IPS-20b (cell line): ENCODE results near the gene TP73.

Experiments used
- H3K27ac ChIP-seq: one replicate; pipeline ENCODE4 v1.5.1; 2013; ENCODE audit warnings: low read length
- H3K27me3 ChIP-seq: 2 replicates; pipeline ENCODE4 v1.6.1; 2013; ENCODE audit warnings: mild to moderate bottlenecking, low read length, inconsistent platforms; ENCODE audit not compliant: insufficient read depth
- H3K36me3 ChIP-seq: 2 replicates; pipeline ENCODE4 v1.6.1; 2013; ENCODE audit warnings: low read depth, mild to moderate bottlenecking, inconsistent platforms, low read length, moderate library complexity; ENCODE audit not compliant: insufficient read depth
- H3K4me1 ChIP-seq: 2 replicates; pipeline ENCODE4 v1.6.1; 2013; ENCODE audit warnings: mild to moderate bottlenecking, control low read depth, inconsistent platforms, low read length, moderate library complexity; ENCODE audit not compliant: insufficient read depth
- H3K4me3 ChIP-seq: 2 replicates; pipeline ENCODE4 v1.5.1; 2013; ENCODE audit warnings: mild to moderate bottlenecking, low read length, inconsistent platforms
- H3K9ac ChIP-seq: 2 replicates; pipeline ENCODE4 v1.6.1; 2013; ENCODE audit warnings: low read depth, mild to moderate bottlenecking, inconsistent platforms, low read length, moderate library complexity
- H3K9me3 ChIP-seq: 2 replicates; pipeline ENCODE4 v1.6.1; 2013; ENCODE audit warnings: mild to moderate bottlenecking, low read depth, low read length, inconsistent platforms; ENCODE audit not compliant: insufficient read depth

TP73 gene

GRCh38 chr1:3733883-3734589 is 81.7 kb downstream of the TP73 start:
- Histone ChIP-seq H3K27me3 (no peaks in the 10 kb centered on the region), H3K4me1 (no peaks in the 10 kb centered on the region), H3K9ac (no peak overlapping the region), H3K27ac (no peak overlapping the region), H3K9me3 (no peaks in the 10 kb centered on the region), H3K36me3 (peaks cover 35% of the 10 kb centered on the region), H3K4me3 (no peak overlapping the region)

- H3K36me3 ChIP-seq: peaks cover 41% of the 10 kb centered on the region
- H3K4me1 ChIP-seq: no peaks in the 10 kb centered on the region
- H3K27ac ChIP-seq: no peak overlapping the region
- H3K27me3 ChIP-seq: no peaks in the 10 kb centered on the region
- H3K9me3 ChIP-seq: no peaks in the 10 kb centered on the region
- H3K9ac ChIP-seq: no peak overlapping the region
- no peak overlapping the region for H3K4me3 ChIP-seq
Measured at GRCh38 chr1:3734602-3735001, 82.3 kb downstream of the TP73 start.

GRCh38 chr1:3735027-3735681 is 82.8 kb downstream of the TP73 start:
- Histone ChIP-seq H3K27ac (no peak overlapping the region), H3K4me3 (no peak overlapping the region), H3K36me3 (peaks cover 47% of the 10 kb centered on the region), H3K9me3 (no peaks in the 10 kb centered on the region), H3K4me1 (no peaks in the 10 kb centered on the region), H3K27me3 (no peaks in the 10 kb centered on the region), H3K9ac (no peak overlapping the region)

GRCh38 chr1:3735688-3736087 is 83.4 kb downstream of the TP73 start:
- no peak overlapping the region for H3K9ac ChIP-seq
- no peak overlapping the region for H3K27ac ChIP-seq
- no peaks in the 10 kb centered on the region for H3K27me3 ChIP-seq
- peaks cover 49% of the 10 kb centered on the region for H3K36me3 ChIP-seq
- H3K4me1 ChIP-seq: no peaks in the 10 kb centered on the region
- H3K9me3 ChIP-seq: no peaks in the 10 kb centered on the region
- H3K4me3 ChIP-seq: no peak overlapping the region

- Histone ChIP-seq H3K9ac (no peak overlapping the region), H3K27me3 (no peaks in the 10 kb centered on the region), H3K36me3 (peaks cover 49% of the 10 kb centered on the region), H3K4me3 (no peak overlapping the region), H3K27ac (no peak overlapping the region), H3K9me3 (no peaks in the 10 kb centered on the region), H3K4me1 (no peaks in the 10 kb centered on the region)
Measured at GRCh38 chr1:3736131-3736561, 83.8 kb downstream of the TP73 start.

- Histone ChIP-seq H3K27ac (no peak overlapping the region), H3K36me3 (peaks cover 54% of the 10 kb centered on the region), H3K9ac (no peak overlapping the region), H3K4me3 (no peak overlapping the region), H3K27me3 (no peaks in the 10 kb centered on the region), H3K4me1 (no peaks in the 10 kb centered on the region), H3K9me3 (no peaks in the 10 kb centered on the region)
Measured at GRCh38 chr1:3736708-3737107, 84.4 kb downstream of the TP73 start.

- Histone ChIP-seq H3K9ac (no peak overlapping the region), H3K9me3 (no peaks in the 10 kb centered on the region), H3K36me3 (peaks cover 72% of the 10 kb centered on the region)
Measured at GRCh38 chr1:3738943-3739342, 86.6 kb downstream of the TP73 start.

GRCh38 chr1:3740042-3740441 is 87.7 kb downstream of the TP73 start:
- Histone ChIP-seq H3K27ac (no peak overlapping the region), H3K36me3 (peaks cover 74% of the 10 kb centered on the region), H3K9ac (no peak overlapping the region), H3K9me3 (no peaks in the 10 kb centered on the region), H3K4me1 (no peaks in the 10 kb centered on the region; the same call in 1 of the 2 replicates), H3K4me3 (no peak overlapping the region), H3K27me3 (no peaks in the 10 kb centered on the region)

More at GRCh38 chr1:3738943-3739342, 86.6 kb downstream of the TP73 start:
- Histone ChIP-seq H3K4me3 (no peak overlapping the region), H3K27ac (no peak overlapping the region), H3K27me3 (no peaks in the 10 kb centered on the region), H3K4me1 (no peaks in the 10 kb centered on the region)

GRCh38 chr1:3740752-3741151 is 88.4 kb downstream of the TP73 start:
- H3K4me1 ChIP-seq: peaks cover 6% of the 10 kb centered on the region; the same call in 1 of the 2 replicates
- H3K9me3 ChIP-seq: no peaks in the 10 kb centered on the region
- peaks cover 75% of the 10 kb centered on the region for H3K36me3 ChIP-seq
- H3K27me3 ChIP-seq: no peaks in the 10 kb centered on the region
- no peak overlapping the region for H3K4me3 ChIP-seq
- H3K9ac ChIP-seq: no peak overlapping the region
- no peak overlapping the region for H3K27ac ChIP-seq

- H3K9me3 ChIP-seq: no peaks in the 10 kb centered on the region
Measured at GRCh38 chr1:3741566-3742438, 89.5 kb downstream of the TP73 start.

GRCh38 chr1:3742439-3743298 is 90.4 kb downstream of the TP73 start:
- H3K36me3 ChIP-seq: peaks cover 57% of the 10 kb centered on the region
- H3K9me3 ChIP-seq: no peaks in the 10 kb centered on the region
- H3K27ac ChIP-seq: no peak overlapping the region
- H3K9ac ChIP-seq: no peak overlapping the region
- peaks cover 12% of the 10 kb centered on the region; the same call in 1 of the 2 replicates for H3K4me1 ChIP-seq
- no peak overlapping the region for H3K4me3 ChIP-seq
- H3K27me3 ChIP-seq: no peaks in the 10 kb centered on the region

More at GRCh38 chr1:3741566-3742438, 89.5 kb downstream of the TP73 start:
- Histone ChIP-seq H3K36me3 (peaks cover 64% of the 10 kb centered on the region), H3K27me3 (no peaks in the 10 kb centered on the region), H3K4me3 (no peak overlapping the region), H3K9ac (no peak overlapping the region), H3K27ac (no peak overlapping the region), H3K4me1 (peaks cover 12% of the 10 kb centered on the region; the same call in 1 of the 2 replicates)
